ENCODE data around the gene GTF2F2. TPM values are rescaled to one million over a fixed set of nuclear protein-coding genes. Genes with fewer than 3 reads are reported as not detected.

GTF2F2 gene
- total RNA-seq, 1 donor from 2014 or later: 4.4 TPM

GRCh38 chr13:45120967-45121831 is 889 bp downstream of the GTF2F2 start:
- ATAC-seq: peak; percentile 4
- no peak for DNase-seq (ENCODE audit: low spot score)

GRCh38 chr13:45122941-45123340 is 2.6 kb downstream of the GTF2F2 start:
- DNase-seq (ENCODE audit: low spot score): no peak
- ATAC-seq: no peak

GRCh38 chr13:45132369-45133064 is 12.2 kb downstream of the GTF2F2 start:
- DNase-seq (ENCODE audit: low spot score): no peak
- ATAC-seq: no peak

GRCh38 chr13:45133396-45134118 is 13.2 kb downstream of the GTF2F2 start:
- no peak for ATAC-seq
- no peak for DNase-seq (ENCODE audit: low spot score)

GRCh38 chr13:45136741-45137504 is 16.6 kb downstream of the GTF2F2 start:
- DNase-seq (ENCODE audit: low spot score): no peak
- ATAC-seq: no peak

- ATAC-seq (no peak), DNase-seq (ENCODE audit: low spot score) (no peak)
Observed at GRCh38 chr13:45137526-45137925, 17.2 kb downstream of the GTF2F2 start.

GRCh38 chr13:45138282-45138681 is 18.0 kb downstream of the GTF2F2 start:
- no peak for DNase-seq (ENCODE audit: low spot score)
- no peak for ATAC-seq

GRCh38 chr13:45141369-45141768 is 21.1 kb downstream of the GTF2F2 start:
- ATAC-seq (no peak), DNase-seq (ENCODE audit: low spot score) (no peak)

- ATAC-seq (no peak), DNase-seq (ENCODE audit: low spot score) (no peak)
Observed at GRCh38 chr13:45142440-45143345, 22.4 kb downstream of the GTF2F2 start.

- no peak for DNase-seq (ENCODE audit: low spot score)
- no peak for ATAC-seq
Observed at GRCh38 chr13:45143346-45143751, 23.0 kb downstream of the GTF2F2 start.

GRCh38 chr13:45149964-45150363 is 29.7 kb downstream of the GTF2F2 start:
- no peak for DNase-seq (ENCODE audit: low spot score)

GRCh38 chr13:45156565-45157361 is 36.5 kb downstream of the GTF2F2 start:
- DNase-seq (ENCODE audit: low spot score) (no peak), ATAC-seq (no peak)

More at GRCh38 chr13:45149964-45150363, 29.7 kb downstream of the GTF2F2 start:
- no peak for ATAC-seq

GRCh38 chr13:45162194-45162593 is 41.9 kb downstream of the GTF2F2 start:
- DNase-seq (ENCODE audit: low spot score) (no peak), ATAC-seq (no peak)

- no peak for ATAC-seq
Observed at GRCh38 chr13:45162821-45163220, 42.5 kb downstream of the GTF2F2 start.

GRCh38 chr13:45166858-45167257 is 46.5 kb downstream of the GTF2F2 start:
- ATAC-seq (no peak), DNase-seq (ENCODE audit: low spot score) (no peak)

More at GRCh38 chr13:45162821-45163220, 42.5 kb downstream of the GTF2F2 start:
- DNase-seq (ENCODE audit: low spot score): no peak

- ATAC-seq (peak; percentile 89), DNase-seq (ENCODE audit: low spot score) (peak; percentile 62)
Observed at GRCh38 chr13:45167611-45168554, 47.6 kb downstream of the GTF2F2 start.

GRCh38 chr13:45168555-45168930 is 48.2 kb downstream of the GTF2F2 start:
- ATAC-seq (peak; percentile 17), DNase-seq (ENCODE audit: low spot score) (no peak)

GRCh38 chr13:45174478-45174877 is 54.2 kb downstream of the GTF2F2 start:
- DNase-seq (ENCODE audit: low spot score): no peak
- ATAC-seq: no peak

Measured in left lobe of liver (tissue), 2 donors.